ENCODE data around the gene LCN15. TPM values are rescaled to one million over a fixed set of nuclear protein-coding genes. Genes with fewer than 3 reads are reported as not detected.

LCN15 gene
- total RNA-seq, 1 experiment from 2014 or later, result not detected

GRCh38 chr9:136725612-136726011, 38.7 kb downstream of the LCN15 start:
- intact Hi-C loops (cut with micrococcal nuclease; ENCODE audit: unreplicated experiment), result loop anchor here (1.0 kb wide), 1 partner anchor 27 kb away; no protein-coding TSS in a partner anchor
- no TSS peak for BruUV-seq (replicated peaks)
- Mint-ChIP-seq H3K27ac (ENCODE audit: unreplicated experiment) (no peak overlapping the region), H3K4me3 (ENCODE audit: unreplicated experiment) (peak overlapping the region; percentile 97), H3K9me3 (ENCODE audit: unreplicated experiment) (no peaks in the 10 kb centered on the region), H3K4me1 (ENCODE audit: low read depth, unreplicated experiment) (peaks cover 10% of the 10 kb centered on the region), H3K36me3 (ENCODE audit: insufficient read depth, unreplicated experiment) (peaks cover 85% of the 10 kb centered on the region), H3K27me3 (ENCODE audit: insufficient read depth, unreplicated experiment) (no peaks in the 10 kb centered on the region)
- Histone ChIP-seq H3K27me3 (replicated peaks; ENCODE audit: control insufficient read depth, insufficient read depth, low read length) (no peaks in the 10 kb centered on the region), H3K36me3 (ENCODE audit: control insufficient read depth, insufficient read depth, low read length) (peaks cover 17% of the 10 kb centered on the region), H3K4me1 (peaks cover 17% of the 10 kb centered on the region), H3K4me3 (ENCODE audit: low read depth, low read length) (peak overlapping the region; percentile 99), H3K9me3 (no peaks in the 10 kb centered on the region)
- ChIA-PET POLR2A (interaction anchor here (0.7 kb wide), 1 partner anchor 339 kb away, joined by 10 read pairs; no protein-coding TSS in a partner anchor), CTCF (interaction anchor here (0.7 kb wide), 1 partner anchor 13 kb away, joined by 4 read pairs; no protein-coding TSS in a partner anchor)
- no peak for DNase-seq
- no peak for TF ChIP-seq CTCF (IDR thresholded peaks at IDR 0.05; ENCODE audit: insufficient read depth in 1 of 2, low read depth in 1 of 2, low read length in 1 of 2, severe bottlenecking in 1 of 2, unreplicated experiment in 1 of 2)

- Mint-ChIP-seq H3K9me3 (ENCODE audit: unreplicated experiment) (no peaks in the 10 kb centered on the region), H3K4me1 (ENCODE audit: low read depth, unreplicated experiment) (peaks cover 10% of the 10 kb centered on the region), H3K27ac (ENCODE audit: unreplicated experiment) (peak overlapping the region; percentile 50), H3K36me3 (ENCODE audit: insufficient read depth, unreplicated experiment) (peaks cover 93% of the 10 kb centered on the region), H3K27me3 (ENCODE audit: insufficient read depth, unreplicated experiment) (no peaks in the 10 kb centered on the region), H3K4me3 (ENCODE audit: unreplicated experiment) (no peak overlapping the region)
- intact Hi-C loops (cut with micrococcal nuclease; ENCODE audit: unreplicated experiment), result no loop called here
- no TSS peak for BruUV-seq (replicated peaks)
- ChIA-PET POLR2A (interaction anchor here (0.7 kb wide), 1 partner anchor 340 kb away, joined by 10 read pairs; no protein-coding TSS in a partner anchor), CTCF (no interaction called here)
- DNase-seq, result no peak
- Histone ChIP-seq H3K9me3 (no peaks in the 10 kb centered on the region), H3K4me1 (peaks cover 17% of the 10 kb centered on the region), H3K4me3 (ENCODE audit: low read depth, low read length) (no peak overlapping the region), H3K27me3 (replicated peaks; ENCODE audit: control insufficient read depth, insufficient read depth, low read length) (no peaks in the 10 kb centered on the region), H3K36me3 (ENCODE audit: control insufficient read depth, insufficient read depth, low read length) (peaks cover 17% of the 10 kb centered on the region)
- TF ChIP-seq CTCF (IDR thresholded peaks at IDR 0.05; ENCODE audit: insufficient read depth in 1 of 2, low read depth in 1 of 2, low read length in 1 of 2, severe bottlenecking in 1 of 2, unreplicated experiment in 1 of 2), result no peak
Measured at GRCh38 chr9:136724772-136725171, 39.5 kb downstream of the LCN15 start.

GRCh38 chr9:136723989-136724388, 40.3 kb downstream of the LCN15 start:
- Mint-ChIP-seq H3K9me3 (ENCODE audit: unreplicated experiment) (no peaks in the 10 kb centered on the region), H3K27me3 (ENCODE audit: insufficient read depth, unreplicated experiment) (no peaks in the 10 kb centered on the region), H3K36me3 (ENCODE audit: insufficient read depth, unreplicated experiment) (peaks cover 98% of the 10 kb centered on the region), H3K27ac (ENCODE audit: unreplicated experiment) (peak overlapping the region; percentile 50), H3K4me1 (ENCODE audit: low read depth, unreplicated experiment) (peaks cover 10% of the 10 kb centered on the region), H3K4me3 (ENCODE audit: unreplicated experiment) (no peak overlapping the region)
- Histone ChIP-seq H3K4me1 (peaks cover 17% of the 10 kb centered on the region), H3K4me3 (ENCODE audit: low read depth, low read length) (no peak overlapping the region), H3K36me3 (ENCODE audit: control insufficient read depth, insufficient read depth, low read length) (peaks cover 17% of the 10 kb centered on the region), H3K9me3 (no peaks in the 10 kb centered on the region), H3K27me3 (replicated peaks; ENCODE audit: control insufficient read depth, insufficient read depth, low read length) (no peaks in the 10 kb centered on the region)
- ChIA-PET POLR2A (no interaction called here), CTCF (no interaction called here)
- no peak for DNase-seq
- TF ChIP-seq CTCF (IDR thresholded peaks at IDR 0.05; ENCODE audit: insufficient read depth in 1 of 2, low read depth in 1 of 2, low read length in 1 of 2, severe bottlenecking in 1 of 2, unreplicated experiment in 1 of 2), result no peak
- intact Hi-C loops (cut with micrococcal nuclease; ENCODE audit: unreplicated experiment), result no loop called here
- no TSS peak for BruUV-seq (replicated peaks)

Measured in Caco-2 (cell line).